PC-3 (cell line): ENCODE results near the gene RBBP4. TPM values are rescaled to one million over a fixed set of nuclear protein-coding genes. Genes with fewer than 3 reads are reported as not detected.

Experiments used
- ATAC-seq: fragments of 200-7000 bp; cut with Tn5 transposase; 2 replicates; pipeline ENCODE4 v1.9.1; 2020; ENCODE audit warnings: mild to moderate bottlenecking, moderate library complexity
- BruUV-seq: library from RNA; stranded (reverse); fragments of 400-500 nt; replicated peaks from 2 replicates; lab custom pipeline; 2021; lab: Mats Ljungman, UMichigan
- CTCF ChIA-PET: fragments of 300-600 bp; sonication (Branson Sonifier 250); formaldehyde crosslinking; loops from one replicate; lab custom pipeline; 2022; ENCODE audit warnings: antibody characterized with exemption; lab: Charles Lee
- POLR2A ChIA-PET: fragments of 300-600 bp; sonication (Branson Sonifier 250); formaldehyde crosslinking; loops from one replicate; lab custom pipeline; 2022; ENCODE audit warnings: antibody characterized with exemption; ENCODE audit not compliant: unreplicated experiment; lab: Charles Lee
- DNase-seq: peaks from one replicate; pipeline ENCODE4 v3.0.0-alpha.2; 2015
- H2AFZ ChIP-seq: fragments of 300-600 bp; sonication (generic); 2 replicates; pipeline ENCODE4 v1.6.0; 2016; ENCODE audit warnings: antibody characterized with exemption, low read length
- H3F3A ChIP-seq: fragments of 300-600 bp; sonication (generic); one replicate; pipeline ENCODE4 v1.6.0; 2017; ENCODE audit warnings: antibody characterized with exemption, low read length, control low read depth, mild to moderate bottlenecking; ENCODE audit not compliant: unreplicated experiment
- H3K27ac ChIP-seq: fragments of 300-600 bp; sonication (generic); 2 replicates; pipeline ENCODE4 v1.5.1; 2016; ENCODE audit warnings: mild to moderate bottlenecking, low read length
- H3K27me3 ChIP-seq: fragments of 300-600 bp; sonication (generic); 2 replicates; pipeline ENCODE4 v1.6.1; 2016; ENCODE audit warnings: low read length, mixed read lengths
- H3K36me3 ChIP-seq: fragments of 300-600 bp; sonication (generic); 2 replicates; pipeline ENCODE4 v1.6.1; 2016; ENCODE audit warnings: low read depth, mixed run types, low read length, mixed read lengths
- H3K4me1 ChIP-seq: fragments of 300-600 bp; sonication (generic); 2 replicates; pipeline ENCODE4 v1.5.1; 2016; ENCODE audit warnings: low read length; ENCODE audit not compliant: insufficient read depth
- H3K4me2 ChIP-seq: fragments of 300-600 bp; sonication (generic); 2 replicates; pipeline ENCODE4 v1.6.0; 2016; ENCODE audit warnings: low read length
- H3K4me3 ChIP-seq: fragments of 300-600 bp; sonication (generic); 2 replicates; pipeline ENCODE4 v1.5.1; 2016; ENCODE audit warnings: mild to moderate bottlenecking, low read length, mixed read lengths
- H3K79me2 ChIP-seq: fragments of 300-600 bp; sonication (generic); 2 replicates; pipeline ENCODE4 v1.6.1; 2017; ENCODE audit warnings: low read length, mixed read lengths
- H3K9ac ChIP-seq: fragments of 300-600 bp; sonication (generic); 2 replicates; pipeline ENCODE4 v1.6.0; 2016; ENCODE audit warnings: mild to moderate bottlenecking, low read length
- H3K9me2 ChIP-seq: fragments of 300-600 bp; sonication (generic); replicated peaks from 2 replicates; pipeline ENCODE4 v1.6.1; 2016; ENCODE audit warnings: mixed run types, low read length, mixed read lengths
- H3K9me3 ChIP-seq: fragments of 300-600 bp; sonication (generic); 2 replicates; pipeline ENCODE4 v1.6.1; 2016; ENCODE audit warnings: low read length, mixed read lengths
- H4K20me1 ChIP-seq: fragments of 300-600 bp; sonication (generic); 2 replicates; pipeline ENCODE4 v1.6.1; 2016; ENCODE audit warnings: low read length, mixed read lengths
- CTCF ChIP-seq: fragments of 300-600 bp; sonication (generic); conservative IDR thresholded peaks from 2 replicates; pipeline ENCODE4 v1.5.1; 2017; ENCODE audit warnings: antibody characterized with exemption, low read depth, mild to moderate bottlenecking, low read length
- EZH2 ChIP-seq: fragments of 300-600 bp; sonication (generic); IDR thresholded peaks from one replicate; pipeline ENCODE4 v1.6.1; 2017; ENCODE audit warnings: antibody characterized with exemption, mild to moderate bottlenecking, low read length; ENCODE audit not compliant: unreplicated experiment
- EZH2phosphoT487 ChIP-seq: fragments of 300-600 bp; sonication (generic); IDR thresholded peaks from 2 replicates; pipeline ENCODE4 v1.6.1; 2018; ENCODE audit warnings: mild to moderate bottlenecking, antibody characterized with exemption, low read length, borderline replicate concordance
- intact Hi-C: fragments of 100-400 bp; cut with micrococcal nuclease; formaldehyde crosslinking; loops from 2 replicates; pipeline ENCODE4 v1.9.0; 2023
- total RNA-seq: library from RNA; depleted of rRNA; stranded (reverse); fragments of >200 nt; gene quantifications from 2 replicates; pipeline ENCODE4 v1.2.3, GENCODE V29; 2014

Gene RBBP4
- total RNA-seq, 1 experiment from 2014 or later = 201 TPM

DNA sequence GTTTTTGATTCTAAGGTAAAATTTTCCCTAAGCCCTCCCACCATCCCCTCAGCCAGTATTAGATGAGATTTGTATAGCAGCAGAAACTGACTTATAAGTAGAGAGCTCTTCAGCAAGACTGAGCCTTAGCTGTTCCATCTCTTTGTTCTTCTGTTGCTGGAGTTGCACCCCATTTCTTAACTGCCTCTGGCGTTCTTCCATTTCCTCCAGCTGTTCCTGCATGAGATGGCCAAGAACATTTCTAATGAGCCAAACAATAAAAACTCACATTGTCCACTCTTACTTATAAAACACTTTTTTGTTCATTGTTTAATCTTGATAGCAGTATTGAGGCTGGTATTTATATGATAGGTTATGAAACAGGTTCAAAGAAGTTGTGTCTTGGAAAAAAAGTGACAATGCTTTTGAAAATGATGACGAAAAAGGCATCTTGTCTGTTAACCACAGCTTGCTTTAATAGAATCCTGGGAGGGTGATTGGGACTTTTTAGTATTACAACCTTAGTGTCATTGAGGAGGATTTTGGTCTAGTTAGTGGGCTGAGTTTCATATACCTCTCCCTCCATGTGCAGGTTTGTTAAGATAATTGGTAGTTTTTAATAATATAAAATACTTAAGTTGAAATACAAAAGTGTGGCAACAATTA is 33.3 kb downstream of the RBBP4 start:
- H3K27ac ChIP-seq = no peak overlapping the region
- no peaks in the 10 kb centered on the region for H3K27me3 ChIP-seq
- peaks cover 52% of the 10 kb centered on the region for H3K36me3 ChIP-seq
- no peak overlapping the region for H3K9ac ChIP-seq
- ChIA-PET POLR2A (no interaction called here), CTCF (no interaction called here)
- no peaks in the 10 kb centered on the region for H4K20me1 ChIP-seq
- intact Hi-C loops = no loop called here
- no peaks in the 10 kb centered on the region for H3K9me3 ChIP-seq
- no peaks in the 10 kb centered on the region for H3K4me1 ChIP-seq
- no peak overlapping the region for H3K4me2 ChIP-seq
- no peaks in the 10 kb centered on the region for H3K9me2 ChIP-seq
- peaks cover 6% of the 10 kb centered on the region for H3F3A ChIP-seq
- DNase-seq = no peak
- H3K79me2 ChIP-seq = no peaks in the 10 kb centered on the region
- H2AFZ ChIP-seq = no peak overlapping the region
- TF ChIP-seq EZH2 = no peak
- TF ChIP-seq EZH2phosphoT487 = no peak
- TF ChIP-seq CTCF = no peak
- H3K4me3 ChIP-seq = no peak overlapping the region
- ATAC-seq = no peak
- no TSS peak for BruUV-seq

- TF ChIP-seq EZH2 (no peak), CTCF (no peak), EZH2phosphoT487 (no peak)
- BruUV-seq = no TSS peak
- ChIA-PET CTCF (no interaction called here), POLR2A (no interaction called here)
- no peaks in the 10 kb centered on the region for H3K9me3 ChIP-seq
- H3K9ac ChIP-seq = no peak overlapping the region
- H3K36me3 ChIP-seq = peaks cover 46% of the 10 kb centered on the region
- intact Hi-C loops = no loop called here
- H3K79me2 ChIP-seq = no peaks in the 10 kb centered on the region
- no peak overlapping the region for H3K4me3 ChIP-seq
- no peak overlapping the region for H3K4me2 ChIP-seq
- ATAC-seq (no peak), DNase-seq (no peak)
- H3K4me1 ChIP-seq = no peaks in the 10 kb centered on the region
- H3F3A ChIP-seq = peaks cover 6% of the 10 kb centered on the region
- H3K27ac ChIP-seq = no peak overlapping the region
- no peaks in the 10 kb centered on the region for H4K20me1 ChIP-seq
- no peaks in the 10 kb centered on the region for H3K9me2 ChIP-seq
- no peaks in the 10 kb centered on the region for H3K27me3 ChIP-seq
- H2AFZ ChIP-seq = no peak overlapping the region
Measured at GRCh38 chr1:32685498-32685897, 34.5 kb downstream of the RBBP4 start.

- H4K20me1 ChIP-seq = no peaks in the 10 kb centered on the region
- no peak overlapping the region for H3K4me3 ChIP-seq
- H3K27ac ChIP-seq = no peak overlapping the region
- no peak overlapping the region for H2AFZ ChIP-seq
- CTCF ChIA-PET = no interaction called here
- no peaks in the 10 kb centered on the region for H3K9me2 ChIP-seq
- no TSS peak for BruUV-seq
- POLR2A ChIA-PET = interaction anchor here (0.6 kb wide), 1 partner anchor 282 kb away, joined by 3 read pairs; no protein-coding TSS in a partner anchor
- no peak for TF ChIP-seq CTCF
- TF ChIP-seq EZH2 = no peak
- no peak for TF ChIP-seq EZH2phosphoT487
- peaks cover 6% of the 10 kb centered on the region for H3F3A ChIP-seq
- H3K9ac ChIP-seq = no peak overlapping the region
- no peak overlapping the region for H3K4me2 ChIP-seq
- DNase-seq (no peak), ATAC-seq (no peak)
- peaks cover 37% of the 10 kb centered on the region for H3K36me3 ChIP-seq
- H3K4me1 ChIP-seq = no peaks in the 10 kb centered on the region
- no peaks in the 10 kb centered on the region for H3K27me3 ChIP-seq
- H3K9me3 ChIP-seq = no peaks in the 10 kb centered on the region
- H3K79me2 ChIP-seq = no peaks in the 10 kb centered on the region
- intact Hi-C loops = no loop called here
Measured at GRCh38 chr1:32686387-32686786, 35.4 kb downstream of the RBBP4 start.
